ENCODE data around the gene YY1. TPM values are rescaled to one million over a fixed set of nuclear protein-coding genes. Genes with fewer than 3 reads are reported as not detected.
A peak's percentile ranks its signal among the peaks of the same experiment; 100 is the strongest.
"Not testable (repeated sequence)": the region's sequence is repeated elsewhere in the genome, so short reads cannot be mapped to it uniquely, and the experiment has no call there.

YY1 gene
- total RNA-seq, 3 donors from 2014 or later, result 60.8 to 78.7 (median 72.9) TPM

DNA sequence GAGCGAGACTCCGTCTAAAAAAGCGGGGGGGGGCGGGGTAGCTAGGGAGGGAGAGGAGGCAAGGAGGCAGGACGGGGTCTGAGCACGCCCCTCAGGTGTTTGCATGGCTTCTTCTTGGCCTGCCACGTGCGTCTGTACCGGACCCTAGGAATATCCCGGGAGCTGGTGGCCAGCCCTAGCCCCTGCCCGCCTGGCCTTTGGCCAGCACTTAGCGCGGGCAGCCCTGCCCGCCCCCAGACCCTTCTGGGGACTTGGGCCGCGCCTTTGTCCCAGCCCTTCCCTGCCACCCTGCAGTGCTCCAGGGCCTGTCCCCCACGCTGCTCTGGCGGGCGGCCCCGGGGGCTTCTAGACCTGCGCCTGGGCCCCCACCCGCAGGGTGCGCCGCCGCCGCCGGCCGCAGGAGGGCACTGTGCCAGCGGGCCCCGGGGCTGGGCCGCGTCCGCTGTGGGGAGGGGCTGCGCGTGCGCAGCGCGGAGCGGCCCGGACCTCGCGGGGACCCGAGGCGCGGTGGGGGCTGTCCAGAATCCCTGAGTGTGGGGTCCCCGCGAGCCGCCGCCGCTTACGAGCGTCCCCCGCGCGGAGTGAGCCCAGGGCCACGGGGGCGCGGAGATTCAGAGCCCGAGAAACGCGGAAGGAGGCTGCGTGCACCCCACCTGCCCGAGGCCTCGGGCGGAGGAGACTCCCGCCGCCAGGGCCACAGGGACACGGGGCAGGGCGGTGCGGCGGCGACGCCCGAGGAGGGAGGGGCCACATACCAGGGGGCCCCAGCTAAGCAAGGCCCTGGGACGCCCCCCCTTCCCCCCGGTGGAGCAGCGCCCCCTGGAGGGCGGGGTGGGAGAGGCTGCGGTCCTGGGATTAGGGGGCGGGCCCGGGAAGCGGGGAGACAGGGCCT lies 46.3 kb downstream of the YY1 start:
- Histone ChIP-seq H3K9me3 (no peaks in the 10 kb centered on the region), H3K36me3 (ENCODE audit: low read depth) (no peaks in the 10 kb centered on the region), H3K4me1 (ENCODE audit: low read depth) (no peaks in the 10 kb centered on the region), H3K4me3 (peak overlapping the region; percentile 39)
- intact Hi-C loops (cut with DNase I, micrococcal nuclease), result no loop called here
- ATAC-seq (peak; percentile 97), DNase-seq (peak; percentile 73 to 88 (median 80))
- peak; percentile 77 for TF ChIP-seq CTCF (IDR thresholded peaks at IDR 0.05)

DNA sequence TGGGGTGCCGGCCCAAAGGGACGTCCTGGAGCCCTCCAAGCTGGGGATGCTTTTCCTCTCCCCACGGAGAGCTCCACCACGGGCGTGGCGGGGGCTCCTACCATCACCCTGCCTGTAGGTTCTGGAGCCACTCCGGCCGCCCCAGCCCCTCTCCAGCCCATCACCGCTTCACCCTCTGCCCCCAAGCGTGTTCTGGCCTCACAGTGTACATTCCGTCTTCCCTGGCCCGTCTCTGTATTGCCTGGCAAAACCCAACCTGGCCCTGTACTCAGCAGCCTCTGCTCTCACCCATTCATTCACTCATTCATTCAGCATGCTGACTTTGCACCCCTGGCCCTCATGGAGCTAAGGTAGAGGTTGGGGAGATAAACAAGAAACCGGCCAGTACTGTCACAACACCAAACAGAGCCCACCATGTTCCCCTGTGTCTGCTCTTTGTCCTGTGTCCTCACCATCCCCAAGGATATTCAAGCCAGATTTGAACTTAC lies 47.0 kb downstream of the YY1 start:
- no peak for ATAC-seq
- intact Hi-C loops (cut with DNase I, micrococcal nuclease), result no loop called here
- Histone ChIP-seq H3K4me3 (no peak overlapping the region), H3K9me3 (no peaks in the 10 kb centered on the region), H3K36me3 (ENCODE audit: low read depth) (no peaks in the 10 kb centered on the region), H3K4me1 (ENCODE audit: low read depth) (no peaks in the 10 kb centered on the region)
- TF ChIP-seq CTCF (IDR thresholded peaks at IDR 0.05), result no peak
- no peak for DNase-seq

- intact Hi-C loops (cut with DNase I, micrococcal nuclease), result no loop called here
- no peak for ATAC-seq
Observed at GRCh38 chr14:100286484-100287191, 47.7 kb downstream of the YY1 start.

GRCh38 chr14:100287202-100287997 lies 48.5 kb downstream of the YY1 start:
- Histone ChIP-seq H3K4me3 (no peak overlapping the region), H3K36me3 (ENCODE audit: low read depth) (no peaks in the 10 kb centered on the region), H3K9me3 (no peaks in the 10 kb centered on the region), H3K4me1 (ENCODE audit: low read depth) (no peaks in the 10 kb centered on the region)
- TF ChIP-seq CTCF (IDR thresholded peaks at IDR 0.05), result no peak
- intact Hi-C loops (cut with DNase I, micrococcal nuclease), result no loop called here
- ATAC-seq (no peak), DNase-seq (no peak)

More at GRCh38 chr14:100286484-100287191, 47.7 kb downstream of the YY1 start:
- no peaks in the 10 kb centered on the region for H3K4me1 ChIP-seq (ENCODE audit: low read depth)
- no peak overlapping the region for H3K4me3 ChIP-seq
- no peaks in the 10 kb centered on the region for H3K9me3 ChIP-seq
- TF ChIP-seq CTCF (IDR thresholded peaks at IDR 0.05), result no peak
- DNase-seq, result peak in 2 of 3 donors; percentile 32 to 52
- H3K36me3 ChIP-seq (ENCODE audit: low read depth), result no peaks in the 10 kb centered on the region

GRCh38 chr14:100287998-100288295 lies 49.0 kb downstream of the YY1 start:
- H3K4me3 ChIP-seq; H3K9me3 ChIP-seq; ATAC-seq; H3K4me1 ChIP-seq (ENCODE audit: low read depth); H3K36me3 ChIP-seq (ENCODE audit: low read depth); intact Hi-C loops (cut with DNase I, micrococcal nuclease): not testable (repeated sequence)
- peak in 1 of 3 donors; percentile 18 for DNase-seq

Measured in mucosa of descending colon (tissue), 3 donors.